ENCODE measurements around the gene TMEM126A. TPM values are rescaled to one million over a fixed set of nuclear protein-coding genes. Genes with fewer than 3 reads are reported as not detected.

Gene TMEM126A
- total RNA-seq, 4 donors from 2014 or later = 9.8 to 33.6 (median 28.5) TPM

- H3K27ac ChIP-seq = no peak overlapping the region
- no peak for TF ChIP-seq EP300 (IDR thresholded peaks at IDR 0.05)
- TF ChIP-seq CTCF (IDR thresholded peaks at IDR 0.05) = no peak
- no peak for TF ChIP-seq POLR2A (IDR thresholded peaks at IDR 0.05)
- H3K27me3 ChIP-seq = no peaks in the 10 kb centered on the region
- H3K36me3 ChIP-seq = no peaks in the 10 kb centered on the region
- DNase-seq (ENCODE audit: low spot score in 2 of 2) = no peak
- H3K4me1 ChIP-seq = peaks cover 0 to 13% (median 0%) of the 10 kb centered on the region in 4 donors
- H3K4me3 ChIP-seq = no peak overlapping the region
- peaks cover 0 to 3% (median 0%) of the 10 kb centered on the region in 4 donors for H3K9me3 ChIP-seq
- 68 to 78% methylated on average over 4 of the region's 4 CpGs for WGBS, 2 donors
Measured at GRCh38 chr11:85679576-85679975, 31.8 kb downstream of the TMEM126A start.

- no peaks in the 10 kb centered on the region for H3K9me3 ChIP-seq
- no peaks in the 10 kb centered on the region for H3K36me3 ChIP-seq
- no peak for TF ChIP-seq EP300 (IDR thresholded peaks at IDR 0.05)
- no peak for TF ChIP-seq POLR2A (IDR thresholded peaks at IDR 0.05)
- no peak for TF ChIP-seq CTCF (IDR thresholded peaks at IDR 0.05)
- no peak overlapping the region for H3K4me3 ChIP-seq
- H3K4me1 ChIP-seq = peaks cover 0 to 23% (median 0%) of the 10 kb centered on the region in 4 donors
- no peak overlapping the region for H3K27ac ChIP-seq
- WGBS, 2 donors = 71 to 81% methylated on average over 1 of the region's 1 CpG
- DNase-seq (ENCODE audit: low spot score in 2 of 2) = no peak
- H3K27me3 ChIP-seq = no peaks in the 10 kb centered on the region
Measured at GRCh38 chr11:85680897-85681296, 33.1 kb downstream of the TMEM126A start.

- Histone ChIP-seq H3K27ac (peak overlapping the region in 3 of 4 donors; percentile 32 to 77 (median 57)), H3K4me3 (peak overlapping the region; percentile 25 to 65 (median 48)), H3K36me3 (no peaks in the 10 kb centered on the region), H3K4me1 (peaks cover 0 to 29% (median 0%) of the 10 kb centered on the region in 4 donors), H3K9me3 (no peaks in the 10 kb centered on the region), H3K27me3 (no peaks in the 10 kb centered on the region)
- DNase-seq (ENCODE audit: low spot score in 2 of 2) = peak; percentile 25 to 33
- TF ChIP-seq POLR2A (IDR thresholded peaks at IDR 0.05) = no peak
- peak in 1 of 2 donors; percentile 6 for TF ChIP-seq EP300 (IDR thresholded peaks at IDR 0.05)
- no peak for TF ChIP-seq CTCF (IDR thresholded peaks at IDR 0.05)
- 21 to 40% methylated on average over 43 of the region's 43 CpGs for WGBS, 2 donors
Measured at GRCh38 chr11:85682330-85683305, 34.9 kb downstream of the TMEM126A start.

GRCh38 chr11:85685125-85685819 lies 37.5 kb downstream of the TMEM126A start:
- Histone ChIP-seq H3K4me3 (peak overlapping the region; percentile 21 to 47 (median 32)), H3K27ac (peak overlapping the region in 3 of 4 donors; percentile 61 to 75 (median 68)), H3K36me3 (no peaks in the 10 kb centered on the region), H3K4me1 (peaks cover 0 to 29% (median 0%) of the 10 kb centered on the region in 4 donors), H3K9me3 (no peaks in the 10 kb centered on the region), H3K27me3 (no peaks in the 10 kb centered on the region)
- no peak for TF ChIP-seq POLR2A (IDR thresholded peaks at IDR 0.05)
- no peak for TF ChIP-seq CTCF (IDR thresholded peaks at IDR 0.05)
- TF ChIP-seq EP300 (IDR thresholded peaks at IDR 0.05) = no peak
- 68 to 73% methylated on average over 15 of the region's 15 CpGs for WGBS, 2 donors
- no peak for DNase-seq (ENCODE audit: low spot score in 2 of 2)
